Middle frontal gyrus (tissue), 1 donor: ENCODE measurements around the gene SWI5.

Source experiments
- DNase-seq: peaks from one replicate; pipeline ENCODE4 v3.0.0-alpha.2; 2015; ENCODE audit warnings: low spot score; ENCODE audit errors: extremely low spot score

The SWI5 gene

GRCh38 chr9:128317629-128318028 lies 41.6 kb downstream of the SWI5 start:
- DNase-seq, result no peak

- no peak for DNase-seq
Measured at GRCh38 chr9:128321343-128321742, 45.3 kb downstream of the SWI5 start.

- no peak for DNase-seq
Measured at GRCh38 chr9:128321879-128322403, 45.9 kb downstream of the SWI5 start.

- peak; percentile 91 for DNase-seq
Measured at GRCh38 chr9:128322404-128323211, 46.5 kb downstream of the SWI5 start, which contains the start of the genes COQ4 and TRUB2. TSS of gene COQ4 (plus strand) at chr9:128322839. CDS start at chr9:128322859, 20 bp downstream. TSS of gene TRUB2 (minus strand) at chr9:128322447. CDS start at chr9:128322408, 39 bp downstream.

- DNase-seq, result no peak
Measured at GRCh38 chr9:128323212-128323730, 47.2 kb downstream of the SWI5 start.

GRCh38 chr9:128323791-128324190 lies 47.7 kb downstream of the SWI5 start:
- DNase-seq, result no peak

- no peak for DNase-seq
Measured at GRCh38 chr9:128324401-128324800, 48.3 kb downstream of the SWI5 start.

GRCh38 chr9:128325629-128326028 lies 49.6 kb downstream of the SWI5 start:
- DNase-seq, result no peak

- DNase-seq, result no peak
Measured at GRCh38 chr9:128333451-128333869, 57.4 kb downstream of the SWI5 start.

- DNase-seq, result no peak
Measured at GRCh38 chr9:128335161-128335560, 59.1 kb downstream of the SWI5 start.

- no peak for DNase-seq
Measured at GRCh38 chr9:128335914-128336313, 59.8 kb downstream of the SWI5 start.

- no peak for DNase-seq
Measured at GRCh38 chr9:128337936-128338335, 61.9 kb downstream of the SWI5 start.
